HCT116 (cell line): Measurements from ENCODE around the gene XRN1.

ENCODE experiments used
- CEBPB ChIP-seq: IDR thresholded peaks from 2 replicates; pipeline ENCODE4 v1.6.1; 2012; ENCODE audit warnings: low read depth
- EZH2 ChIP-seq: fragments of 200-600 bp; sonication (generic); IDR thresholded peaks from 2 replicates; pipeline ENCODE4 v1.6.1; 2017; ENCODE audit warnings: antibody characterized with exemption, mixed run types
- EZH2phosphoT487 ChIP-seq: fragments of 200-600 bp; IDR thresholded peaks from 2 replicates; pipeline ENCODE4 v1.6.1; 2018; ENCODE audit warnings: antibody characterized with exemption, borderline replicate concordance
- FOSL1 ChIP-seq: IDR thresholded peaks from 2 replicates; pipeline ENCODE4 v1.6.1; 2012; ENCODE audit warnings: low read depth
- MAX ChIP-seq: IDR thresholded peaks from 2 replicates; pipeline ENCODE4 v1.6.1; 2012
- POLR2A ChIP-seq: IDR thresholded peaks from 2 replicates; pipeline ENCODE4 v1.7.0; 2011; ENCODE audit warnings: borderline replicate concordance; ENCODE audit not compliant: insufficient read depth, insufficient read length; ENCODE audit errors: extremely low read depth
- POLR2AphosphoS5 ChIP-seq: IDR thresholded peaks from 2 replicates; pipeline ENCODE4 v1.6.1; 2011; ENCODE audit warnings: mild to moderate bottlenecking, low read depth, low read length, moderate library complexity
- RAD21 ChIP-seq: IDR thresholded peaks from 2 replicates; pipeline ENCODE4 v1.6.1; 2012; ENCODE audit warnings: low read depth, mild to moderate bottlenecking
- SIN3A ChIP-seq: IDR thresholded peaks from 2 replicates; pipeline ENCODE4 v1.6.1; 2012; ENCODE audit warnings: low read depth
- SP1 ChIP-seq: IDR thresholded peaks from 2 replicates; pipeline ENCODE4 v1.6.1; 2012; ENCODE audit warnings: low read depth
- YY1 ChIP-seq: IDR thresholded peaks from 2 replicates; pipeline ENCODE4 v1.6.1; 2011; ENCODE audit warnings: low read length, low read depth, moderate library complexity, mild to moderate bottlenecking; ENCODE audit not compliant: insufficient replicate concordance; ENCODE audit errors: extremely low read depth
- ZNF274 ChIP-seq: fragments of 200-500 bp; sonication (Bioruptor generic); IDR thresholded peaks from 2 replicates; pipeline ENCODE4 v1.6.1; 2014; ENCODE audit warnings: mild to moderate bottlenecking, low read depth, low read length, inconsistent platforms
- TF ChIP-seq, protein P1 (sequence below), 3 experiments: fragments of 200-600 bp in 1 of 3; sonication (generic) in 1 of 3; IDR thresholded peaks in 2 of 3; conservative IDR thresholded peaks in 1 of 3; 2 replicates each; pipeline ENCODE4 v1.5.1; 2012 to 2017; ENCODE audit warnings: low read depth in 2 of 3, low read length in 2 of 3, antibody characterized with exemption in 1 of 3, borderline replicate concordance in 1 of 3, control low read depth in 1 of 3, mild to moderate bottlenecking in 1 of 3, mixed read lengths in 1 of 3, mixed run types in 1 of 3, moderate library complexity in 1 of 3; ENCODE audit not compliant: insufficient read depth in 1 of 3
- TF ChIP-seq, protein P2 (sequence below): IDR thresholded peaks from 2 replicates; pipeline ENCODE4 v1.6.1; 2012; ENCODE audit warnings: low read depth

- TF ChIP-seq CEBPB = no peak
- TF ChIP-seq POLR2A = no peak
- no peak for TF ChIP-seq RAD21
- no peak for TF ChIP-seq EZH2
- no peak for TF ChIP-seq POLR2AphosphoS5
- no peak for TF ChIP-seq EZH2phosphoT487
- TF ChIP-seq ZNF274 = no peak
- TF ChIP-seq, protein P1, sequence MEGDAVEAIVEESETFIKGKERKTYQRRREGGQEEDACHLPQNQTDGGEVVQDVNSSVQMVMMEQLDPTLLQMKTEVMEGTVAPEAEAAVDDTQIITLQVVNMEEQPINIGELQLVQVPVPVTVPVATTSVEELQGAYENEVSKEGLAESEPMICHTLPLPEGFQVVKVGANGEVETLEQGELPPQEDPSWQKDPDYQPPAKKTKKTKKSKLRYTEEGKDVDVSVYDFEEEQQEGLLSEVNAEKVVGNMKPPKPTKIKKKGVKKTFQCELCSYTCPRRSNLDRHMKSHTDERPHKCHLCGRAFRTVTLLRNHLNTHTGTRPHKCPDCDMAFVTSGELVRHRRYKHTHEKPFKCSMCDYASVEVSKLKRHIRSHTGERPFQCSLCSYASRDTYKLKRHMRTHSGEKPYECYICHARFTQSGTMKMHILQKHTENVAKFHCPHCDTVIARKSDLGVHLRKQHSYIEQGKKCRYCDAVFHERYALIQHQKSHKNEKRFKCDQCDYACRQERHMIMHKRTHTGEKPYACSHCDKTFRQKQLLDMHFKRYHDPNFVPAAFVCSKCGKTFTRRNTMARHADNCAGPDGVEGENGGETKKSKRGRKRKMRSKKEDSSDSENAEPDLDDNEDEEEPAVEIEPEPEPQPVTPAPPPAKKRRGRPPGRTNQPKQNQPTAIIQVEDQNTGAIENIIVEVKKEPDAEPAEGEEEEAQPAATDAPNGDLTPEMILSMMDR (IDR thresholded peaks at IDR 0.05 in 2 of 3, conservative IDR thresholded peaks at IDR 0.05 in 1 of 3; ENCODE audit: borderline replicate concordance in 1 of 3, insufficient read depth in 1 of 3, low read depth in 2 of 3, low read length in 2 of 3) = no peak
- no peak for TF ChIP-seq SP1
- TF ChIP-seq FOSL1 = no peak
- TF ChIP-seq, protein P2, sequence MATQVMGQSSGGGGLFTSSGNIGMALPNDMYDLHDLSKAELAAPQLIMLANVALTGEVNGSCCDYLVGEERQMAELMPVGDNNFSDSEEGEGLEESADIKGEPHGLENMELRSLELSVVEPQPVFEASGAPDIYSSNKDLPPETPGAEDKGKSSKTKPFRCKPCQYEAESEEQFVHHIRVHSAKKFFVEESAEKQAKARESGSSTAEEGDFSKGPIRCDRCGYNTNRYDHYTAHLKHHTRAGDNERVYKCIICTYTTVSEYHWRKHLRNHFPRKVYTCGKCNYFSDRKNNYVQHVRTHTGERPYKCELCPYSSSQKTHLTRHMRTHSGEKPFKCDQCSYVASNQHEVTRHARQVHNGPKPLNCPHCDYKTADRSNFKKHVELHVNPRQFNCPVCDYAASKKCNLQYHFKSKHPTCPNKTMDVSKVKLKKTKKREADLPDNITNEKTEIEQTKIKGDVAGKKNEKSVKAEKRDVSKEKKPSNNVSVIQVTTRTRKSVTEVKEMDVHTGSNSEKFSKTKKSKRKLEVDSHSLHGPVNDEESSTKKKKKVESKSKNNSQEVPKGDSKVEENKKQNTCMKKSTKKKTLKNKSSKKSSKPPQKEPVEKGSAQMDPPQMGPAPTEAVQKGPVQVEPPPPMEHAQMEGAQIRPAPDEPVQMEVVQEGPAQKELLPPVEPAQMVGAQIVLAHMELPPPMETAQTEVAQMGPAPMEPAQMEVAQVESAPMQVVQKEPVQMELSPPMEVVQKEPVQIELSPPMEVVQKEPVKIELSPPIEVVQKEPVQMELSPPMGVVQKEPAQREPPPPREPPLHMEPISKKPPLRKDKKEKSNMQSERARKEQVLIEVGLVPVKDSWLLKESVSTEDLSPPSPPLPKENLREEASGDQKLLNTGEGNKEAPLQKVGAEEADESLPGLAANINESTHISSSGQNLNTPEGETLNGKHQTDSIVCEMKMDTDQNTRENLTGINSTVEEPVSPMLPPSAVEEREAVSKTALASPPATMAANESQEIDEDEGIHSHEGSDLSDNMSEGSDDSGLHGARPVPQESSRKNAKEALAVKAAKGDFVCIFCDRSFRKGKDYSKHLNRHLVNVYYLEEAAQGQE = no peak
- no peak for TF ChIP-seq MAX
- TF ChIP-seq SIN3A = no peak
- no peak for TF ChIP-seq YY1
These were observed 178.1 kb downstream of the XRN1 start for GRCh38 chr3:142269767-142270166.
